GM20000 (cell line): ENCODE data around the gene CCL5.

Source experiments
- DNase-seq: peaks from one replicate; pipeline ENCODE4 v3.0.0; 2012; ENCODE audit warnings: low spot score
- CTCF ChIP-seq: IDR thresholded peaks from 2 replicates; pipeline ENCODE4 v1.5.1; 2012; ENCODE audit warnings: mild to moderate bottlenecking, control low read depth; ENCODE audit errors: extremely low read depth, missing control alignments

Gene CCL5

GRCh38 chr17:35890774-35891155 is 10.6 kb upstream of the CCL5 start:
- DNase-seq: peak; percentile 44
- no peak for TF ChIP-seq CTCF

- no peak for TF ChIP-seq CTCF
- DNase-seq: no peak
Observed at GRCh38 chr17:35889818-35890773, 9.9 kb upstream of the CCL5 start.

- TF ChIP-seq CTCF: no peak
- DNase-seq: no peak
Observed at GRCh38 chr17:35889241-35889640, 9.1 kb upstream of the CCL5 start.

- no peak for DNase-seq
- no peak for TF ChIP-seq CTCF
Observed at GRCh38 chr17:35878361-35878760, 1.8 kb downstream of the CCL5 start.

- TF ChIP-seq CTCF: no peak
- DNase-seq: no peak
Observed at GRCh38 chr17:35877345-35878029, 2.7 kb downstream of the CCL5 start.

- DNase-seq: no peak
- no peak for TF ChIP-seq CTCF
Observed at GRCh38 chr17:35876534-35876933, 3.6 kb downstream of the CCL5 start.

GRCh38 chr17:35875800-35876139 is 4.4 kb downstream of the CCL5 start:
- no peak for TF ChIP-seq CTCF
- no peak for DNase-seq
